Raji (cell line): ENCODE data around the gene ATG2A.

ENCODE experiments used
- POLR2A ChIP-seq: IDR thresholded peaks from 2 replicates; pipeline ENCODE4 v1.6.1; 2011; ENCODE audit warnings: low read depth, low read length, control low read depth; ENCODE audit not compliant: insufficient read depth

The ATG2A gene

GRCh38 chr11:64887757-64888405 is 29.1 kb downstream of the ATG2A start:
- peak; percentile 41; the same call in 1 of the 2 replicates for TF ChIP-seq POLR2A

GRCh38 chr11:64887234-64887756 is 29.7 kb downstream of the ATG2A start:
- no peak for TF ChIP-seq POLR2A

- no peak for TF ChIP-seq POLR2A
Observed at GRCh38 chr11:64885367-64886286, 31.4 kb downstream of the ATG2A start.

- no peak for TF ChIP-seq POLR2A
Observed at GRCh38 chr11:64884019-64884418, 33.0 kb downstream of the ATG2A start.

- no peak for TF ChIP-seq POLR2A
Observed at GRCh38 chr11:64883575-64883974, 33.4 kb downstream of the ATG2A start.

- no peak for TF ChIP-seq POLR2A
Observed at GRCh38 chr11:64882243-64882642, 34.8 kb downstream of the ATG2A start.

- no peak for TF ChIP-seq POLR2A
Observed at GRCh38 chr11:64881476-64881875, 35.5 kb downstream of the ATG2A start.

GRCh38 chr11:64880240-64881001 is 36.6 kb downstream of the ATG2A start:
- TF ChIP-seq POLR2A = peak; percentile 32

GRCh38 chr11:64879244-64879900 is 37.6 kb downstream of the ATG2A start:
- no peak; the same call in 1 of the 2 replicates for TF ChIP-seq POLR2A

GRCh38 chr11:64878494-64879243 is 38.3 kb downstream of the ATG2A start, which contains the start of gene EHD1:
Gene EHD1, minus strand, starts transcription at chr11:64878621. Its CDS starts 157 bp downstream, at chr11:64878464.
- TF ChIP-seq POLR2A = peak; percentile 99

GRCh38 chr11:64878223-64878493 is 38.9 kb downstream of the ATG2A start:
- no peak for TF ChIP-seq POLR2A

GRCh38 chr11:64877390-64878222 is 39.4 kb downstream of the ATG2A start:
- TF ChIP-seq POLR2A = no peak

GRCh38 chr11:64876835-64877341 is 40.1 kb downstream of the ATG2A start:
- no peak for TF ChIP-seq POLR2A

- no peak for TF ChIP-seq POLR2A
Observed at GRCh38 chr11:64876229-64876750, 40.7 kb downstream of the ATG2A start.
